GM23338 (cell line): ENCODE measurements around the gene LCA5. TPM values are rescaled to one million over a fixed set of nuclear protein-coding genes. Genes with fewer than 3 reads are reported as not detected.

ENCODE experiments used
- ATAC-seq: fragments of 200-7000 bp; cut with Tn5 transposase; 3 replicates; pipeline ENCODE4 v1.9.1; 2020
- DNase-seq: peaks from one replicate; pipeline ENCODE4 v3.0.0-alpha.2; 2015; ENCODE audit warnings: low spot score
- H2AFZ ChIP-seq: fragments of 200-600 bp; sonication (generic); 2 replicates; pipeline ENCODE4 v1.8.0; 2016; ENCODE audit warnings: antibody characterized with exemption, mild to moderate bottlenecking, moderate library complexity
- H3F3A ChIP-seq: fragments of 200-600 bp; sonication (generic); replicated peaks from 2 replicates; pipeline ENCODE4 v1.8.0; 2017; ENCODE audit warnings: antibody characterized with exemption, mixed run types, low read depth
- H3K27ac ChIP-seq: fragments of 200-600 bp; sonication (generic); 2 replicates; pipeline ENCODE4 v1.6.1; 2016; ENCODE audit warnings: low read depth
- H3K27me3 ChIP-seq: fragments of 200-600 bp; sonication (generic); 2 replicates; pipeline ENCODE4 v1.8.0; 2016; ENCODE audit warnings: mild to moderate bottlenecking, mixed run types, moderate library complexity; ENCODE audit not compliant: insufficient read depth
- H3K36me3 ChIP-seq: fragments of 200-600 bp; sonication (generic); 2 replicates; pipeline ENCODE4 v1.8.0; 2016; ENCODE audit warnings: mild to moderate bottlenecking; ENCODE audit not compliant: insufficient read depth
- H3K4me1 ChIP-seq: fragments of 200-600 bp; sonication (generic); 2 replicates; pipeline ENCODE4 v1.8.0; 2016; ENCODE audit warnings: mild to moderate bottlenecking, moderate library complexity; ENCODE audit not compliant: insufficient read depth
- H3K4me2 ChIP-seq: fragments of 200-600 bp; sonication (generic); 2 replicates; pipeline ENCODE4 v1.7.1; 2017; ENCODE audit warnings: mixed run types
- H3K4me3 ChIP-seq: fragments of 200-600 bp; sonication (generic); 2 replicates; pipeline ENCODE4 v1.6.1; 2016; ENCODE audit warnings: mixed run types
- H3K79me2 ChIP-seq: fragments of 200-600 bp; sonication (generic); replicated peaks from 2 replicates; pipeline ENCODE4 v1.8.0; 2017; ENCODE audit warnings: mild to moderate bottlenecking; ENCODE audit not compliant: insufficient read depth
- H3K9me2 ChIP-seq: fragments of 200-600 bp; sonication (generic); 2 replicates; pipeline ENCODE4 v1.8.0; 2017; ENCODE audit not compliant: insufficient read depth
- H4K20me1 ChIP-seq: fragments of 200-600 bp; sonication (generic); replicated peaks from 2 replicates; pipeline ENCODE4 v1.8.0; 2017; ENCODE audit warnings: mild to moderate bottlenecking; ENCODE audit not compliant: insufficient read depth
- H3K27ac Mint-ChIP-seq: 2 replicates; pipeline ENCODE4 v1.8.0; 2020; ENCODE audit warnings: inconsistent platforms, mild to moderate bottlenecking, moderate library complexity, mixed read lengths
- H3K27me3 Mint-ChIP-seq: 3 replicates; pipeline ENCODE4 v1.8.0; 2022; ENCODE audit warnings: low read depth, mild to moderate bottlenecking, moderate library complexity, mixed read lengths, inconsistent platforms; ENCODE audit not compliant: insufficient read depth, poor library complexity
- H3K36me3 Mint-ChIP-seq: 3 replicates; pipeline ENCODE4 v1.8.0; 2021; ENCODE audit warnings: low read depth, mild to moderate bottlenecking, inconsistent platforms, moderate library complexity, mixed read lengths
- H3K4me1 Mint-ChIP-seq: 3 replicates; pipeline ENCODE4 v1.8.0; 2020; ENCODE audit warnings: mild to moderate bottlenecking, inconsistent platforms, mixed read lengths
- H3K4me3 Mint-ChIP-seq: 3 replicates; pipeline ENCODE4 v1.8.0; 2021; ENCODE audit warnings: moderate library complexity, mild to moderate bottlenecking, inconsistent platforms, mixed read lengths
- H3K9me3 Mint-ChIP-seq: 3 replicates; pipeline ENCODE4 v1.8.0; 2020; ENCODE audit warnings: moderate library complexity, mild to moderate bottlenecking, inconsistent platforms, mixed read lengths
- CREB1 ChIP-seq: fragments of 250-450 bp; sonication (Bioruptor Pico); IDR thresholded peaks from 2 replicates; pipeline ENCODE4 v1.5.0; 2020; ENCODE audit warnings: low read depth, mild to moderate bottlenecking, moderate library complexity
- CTCF ChIP-seq, 2 experiments: fragments of 200-600 bp in 1 of 2; sonication (generic) in 1 of 2; conservative IDR thresholded peaks; 2 replicates each; pipeline versions ENCODE4 v1.5.1 to v1.6.1; 2016 to 2017; ENCODE audit warnings: antibody characterized with exemption in 2 of 2, low read depth in 2 of 2, mild to moderate bottlenecking in 2 of 2, moderate library complexity in 1 of 2
- EZH2 ChIP-seq: fragments of 200-600 bp; sonication (generic); IDR thresholded peaks from one replicate; pipeline ENCODE4 v1.8.0; 2017; ENCODE audit warnings: antibody characterized with exemption, mild to moderate bottlenecking, low read depth; ENCODE audit not compliant: unreplicated experiment
- EZH2phosphoT487 ChIP-seq: fragments of 200-600 bp; sonication (generic); IDR thresholded peaks from one replicate; pipeline ENCODE4 v1.8.1; 2018; ENCODE audit warnings: antibody characterized with exemption; ENCODE audit not compliant: unreplicated experiment
- JUNB ChIP-seq: IDR thresholded peaks from one replicate; pipeline ENCODE4 v1.6.1; 2016; ENCODE audit warnings: antibody characterized with exemption; ENCODE audit not compliant: unreplicated experiment
- NANOG ChIP-seq: IDR thresholded peaks from 2 replicates; pipeline ENCODE4 v1.6.1; 2016; ENCODE audit warnings: antibody characterized with exemption, borderline replicate concordance
- POLR2AphosphoS5 ChIP-seq: IDR thresholded peaks from 2 replicates; pipeline ENCODE4 v1.6.1; 2016; ENCODE audit warnings: antibody characterized with exemption, low read depth
- STAT1 ChIP-seq: IDR thresholded peaks from one replicate; pipeline ENCODE4 v1.6.1; 2016; ENCODE audit warnings: antibody characterized with exemption; ENCODE audit not compliant: unreplicated experiment
- ZNF114 ChIP-seq: fragments of 250-450 bp; sonication (Bioruptor Pico); IDR thresholded peaks from 2 replicates; pipeline ENCODE4 v1.5.0; 2020; ENCODE audit warnings: mild to moderate bottlenecking, moderate library complexity
- ZNF331 ChIP-seq: fragments of 250-450 bp; sonication (Bioruptor Pico); IDR thresholded peaks from 2 replicates; pipeline ENCODE4 v1.5.0; 2020; ENCODE audit warnings: low read depth, mild to moderate bottlenecking, moderate library complexity
- polyA plus RNA-seq: library from polyadenylated mRNA; unstranded; fragments of >200 nt; fragmentation: Nextera tagmentation; extraction: Ambion mirVana; gene quantifications from 2 replicates; pipeline ENCODE4 v1.2.1, GENCODE V29; 2016
- total RNA-seq: library from RNA; depleted of rRNA; stranded (reverse); fragments of >200 nt; shearing (Covaris generic); gene quantifications from 2 replicates; pipeline ENCODE4 v1.2.3, GENCODE V29; 2014
- TF ChIP-seq, protein P1 (sequence below): fragments of 250-450 bp; sonication (Bioruptor Pico); IDR thresholded peaks from 2 replicates; pipeline ENCODE4 v1.5.0; 2020; ENCODE audit warnings: mild to moderate bottlenecking, moderate library complexity
- TF ChIP-seq, protein P2 (sequence below): IDR thresholded peaks from 2 replicates; pipeline ENCODE4 v1.6.1; 2016; ENCODE audit warnings: antibody characterized with exemption

The LCA5 gene
- total and polyA plus RNA-seq, 2 experiments from 2014 or later = 4.2 TPM

DNA sequence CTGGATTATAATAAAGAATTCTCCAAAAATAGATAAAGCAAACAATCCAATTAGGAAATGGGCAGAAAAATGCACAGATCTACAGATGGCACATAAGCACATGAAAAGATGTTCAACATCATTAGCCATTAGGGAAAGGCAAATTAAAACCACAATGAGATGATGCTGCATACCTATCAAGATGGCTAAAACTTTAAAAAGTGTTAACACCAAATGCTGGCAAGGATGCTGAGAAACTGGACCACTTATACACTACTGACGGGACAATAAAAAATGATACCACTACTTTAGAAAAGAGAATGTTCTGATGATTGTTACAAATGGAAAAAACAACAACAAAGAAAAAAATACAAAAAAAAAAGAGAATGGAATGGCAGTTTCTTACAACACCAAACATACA lies 26.5 kb downstream of the LCA5 start (continued):
- TF ChIP-seq, protein P1, sequence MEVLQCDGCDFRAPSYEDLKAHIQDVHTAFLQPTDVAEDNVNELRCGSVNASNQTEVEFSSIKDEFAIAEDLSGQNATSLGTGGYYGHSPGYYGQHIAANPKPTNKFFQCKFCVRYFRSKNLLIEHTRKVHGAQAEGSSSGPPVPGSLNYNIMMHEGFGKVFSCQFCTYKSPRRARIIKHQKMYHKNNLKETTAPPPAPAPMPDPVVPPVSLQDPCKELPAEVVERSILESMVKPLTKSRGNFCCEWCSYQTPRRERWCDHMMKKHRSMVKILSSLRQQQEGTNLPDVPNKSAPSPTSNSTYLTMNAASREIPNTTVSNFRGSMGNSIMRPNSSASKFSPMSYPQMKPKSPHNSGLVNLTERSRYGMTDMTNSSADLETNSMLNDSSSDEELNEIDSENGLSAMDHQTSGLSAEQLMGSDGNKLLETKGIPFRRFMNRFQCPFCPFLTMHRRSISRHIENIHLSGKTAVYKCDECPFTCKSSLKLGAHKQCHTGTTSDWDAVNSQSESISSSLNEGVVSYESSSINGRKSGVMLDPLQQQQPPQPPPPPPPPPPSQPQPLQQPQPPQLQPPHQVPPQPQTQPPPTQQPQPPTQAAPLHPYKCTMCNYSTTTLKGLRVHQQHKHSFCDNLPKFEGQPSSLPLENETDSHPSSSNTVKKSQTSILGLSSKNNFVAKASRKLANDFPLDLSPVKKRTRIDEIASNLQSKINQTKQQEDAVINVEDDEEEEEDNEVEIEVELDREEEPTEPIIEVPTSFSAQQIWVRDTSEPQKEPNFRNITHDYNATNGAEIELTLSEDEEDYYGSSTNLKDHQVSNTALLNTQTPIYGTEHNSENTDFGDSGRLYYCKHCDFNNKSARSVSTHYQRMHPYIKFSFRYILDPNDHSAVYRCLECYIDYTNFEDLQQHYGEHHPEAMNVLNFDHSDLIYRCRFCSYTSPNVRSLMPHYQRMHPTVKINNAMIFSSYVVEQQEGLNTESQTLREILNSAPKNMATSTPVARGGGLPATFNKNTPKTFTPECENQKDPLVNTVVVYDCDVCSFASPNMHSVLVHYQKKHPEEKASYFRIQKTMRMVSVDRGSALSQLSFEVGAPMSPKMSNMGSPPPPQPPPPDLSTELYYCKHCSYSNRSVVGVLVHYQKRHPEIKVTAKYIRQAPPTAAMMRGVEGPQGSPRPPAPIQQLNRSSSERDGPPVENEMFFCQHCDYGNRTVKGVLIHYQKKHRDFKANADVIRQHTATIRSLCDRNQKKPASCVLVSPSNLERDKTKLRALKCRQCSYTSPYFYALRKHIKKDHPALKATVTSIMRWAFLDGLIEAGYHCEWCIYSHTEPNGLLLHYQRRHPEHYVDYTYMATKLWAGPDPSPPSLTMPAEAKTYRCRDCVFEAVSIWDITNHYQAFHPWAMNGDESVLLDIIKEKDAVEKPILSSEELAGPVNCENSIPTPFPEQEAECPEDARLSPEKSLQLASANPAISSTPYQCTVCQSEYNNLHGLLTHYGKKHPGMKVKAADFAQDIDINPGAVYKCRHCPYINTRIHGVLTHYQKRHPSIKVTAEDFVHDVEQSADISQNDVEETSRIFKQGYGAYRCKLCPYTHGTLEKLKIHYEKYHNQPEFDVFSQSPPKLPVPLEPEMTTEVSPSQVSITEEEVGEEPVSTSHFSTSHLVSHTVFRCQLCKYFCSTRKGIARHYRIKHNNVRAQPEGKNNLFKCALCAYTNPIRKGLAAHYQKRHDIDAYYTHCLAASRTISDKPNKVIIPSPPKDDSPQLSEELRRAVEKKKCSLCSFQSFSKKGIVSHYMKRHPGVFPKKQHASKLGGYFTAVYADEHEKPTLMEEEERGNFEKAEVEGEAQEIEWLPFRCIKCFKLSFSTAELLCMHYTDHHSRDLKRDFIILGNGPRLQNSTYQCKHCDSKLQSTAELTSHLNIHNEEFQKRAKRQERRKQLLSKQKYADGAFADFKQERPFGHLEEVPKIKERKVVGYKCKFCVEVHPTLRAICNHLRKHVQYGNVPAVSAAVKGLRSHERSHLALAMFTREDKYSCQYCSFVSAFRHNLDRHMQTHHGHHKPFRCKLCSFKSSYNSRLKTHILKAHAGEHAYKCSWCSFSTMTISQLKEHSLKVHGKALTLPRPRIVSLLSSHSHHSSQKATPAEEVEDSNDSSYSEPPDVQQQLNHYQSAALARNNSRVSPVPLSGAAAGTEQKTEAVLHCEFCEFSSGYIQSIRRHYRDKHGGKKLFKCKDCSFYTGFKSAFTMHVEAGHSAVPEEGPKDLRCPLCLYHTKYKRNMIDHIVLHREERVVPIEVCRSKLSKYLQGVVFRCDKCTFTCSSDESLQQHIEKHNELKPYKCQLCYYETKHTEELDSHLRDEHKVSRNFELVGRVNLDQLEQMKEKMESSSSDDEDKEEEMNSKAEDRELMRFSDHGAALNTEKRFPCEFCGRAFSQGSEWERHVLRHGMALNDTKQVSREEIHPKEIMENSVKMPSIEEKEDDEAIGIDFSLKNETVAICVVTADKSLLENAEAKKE (CRISPR knock-in tag) = no peak
- TF ChIP-seq EZH2 = no peak
- no peak for TF ChIP-seq POLR2AphosphoS5
- no peak for TF ChIP-seq NANOG
- TF ChIP-seq, protein P2, sequence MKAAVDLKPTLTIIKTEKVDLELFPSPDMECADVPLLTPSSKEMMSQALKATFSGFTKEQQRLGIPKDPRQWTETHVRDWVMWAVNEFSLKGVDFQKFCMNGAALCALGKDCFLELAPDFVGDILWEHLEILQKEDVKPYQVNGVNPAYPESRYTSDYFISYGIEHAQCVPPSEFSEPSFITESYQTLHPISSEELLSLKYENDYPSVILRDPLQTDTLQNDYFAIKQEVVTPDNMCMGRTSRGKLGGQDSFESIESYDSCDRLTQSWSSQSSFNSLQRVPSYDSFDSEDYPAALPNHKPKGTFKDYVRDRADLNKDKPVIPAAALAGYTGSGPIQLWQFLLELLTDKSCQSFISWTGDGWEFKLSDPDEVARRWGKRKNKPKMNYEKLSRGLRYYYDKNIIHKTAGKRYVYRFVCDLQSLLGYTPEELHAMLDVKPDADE = no peak
- no peak for TF ChIP-seq JUNB
- no peak for TF ChIP-seq ZNF114

DNA sequence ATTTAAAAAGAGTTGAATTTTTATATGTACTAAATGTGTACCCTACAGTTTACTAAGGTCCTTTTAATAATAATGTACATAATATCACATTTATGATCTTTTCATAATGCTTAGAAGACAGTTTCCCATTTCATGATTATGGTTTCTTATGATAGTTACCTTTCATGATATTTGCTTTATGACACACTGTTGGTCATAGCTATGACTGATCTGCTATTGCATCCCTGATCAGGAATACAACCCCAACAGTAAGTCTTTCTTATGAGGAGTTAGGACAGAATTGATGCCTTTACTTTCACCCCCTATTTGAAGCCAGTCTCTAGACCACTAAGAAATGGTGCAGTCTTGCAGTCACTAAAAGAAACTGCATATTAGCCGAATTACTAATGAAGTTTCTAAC lies 31.0 kb downstream of the LCA5 start:
- DNase-seq (no peak), ATAC-seq (no peak)
- H3K27ac Mint-ChIP-seq = no peak overlapping the region
- no peak overlapping the region for H2AFZ ChIP-seq
- no peak overlapping the region for H3K4me3 Mint-ChIP-seq
- H3K27ac ChIP-seq = no peak overlapping the region
- no peaks in the 10 kb centered on the region for H4K20me1 ChIP-seq
- no peak overlapping the region for H3K4me2 ChIP-seq
- no peaks in the 10 kb centered on the region for H3K4me1 ChIP-seq
- no peaks in the 10 kb centered on the region for H3K27me3 ChIP-seq
- no peaks in the 10 kb centered on the region for H3K4me1 Mint-ChIP-seq
- H3K27me3 Mint-ChIP-seq = no peaks in the 10 kb centered on the region
- H3K36me3 Mint-ChIP-seq = peaks cover 3% of the 10 kb centered on the region; the same call in 2 of the 3 replicates
- no peak overlapping the region for H3K4me3 ChIP-seq
- no peaks in the 10 kb centered on the region for H3K9me2 ChIP-seq
- no peaks in the 10 kb centered on the region; the same call in 2 of the 3 replicates for H3K9me3 Mint-ChIP-seq
- no peaks in the 10 kb centered on the region; the same call in 1 of the 2 replicates for H3K36me3 ChIP-seq
- H3F3A ChIP-seq = no peaks in the 10 kb centered on the region
- H3K79me2 ChIP-seq = no peaks in the 10 kb centered on the region
- TF ChIP-seq ZNF114 = no peak
- TF ChIP-seq CREB1 = no peak
- no peak for TF ChIP-seq EZH2
- TF ChIP-seq EZH2phosphoT487 = no peak
- TF ChIP-seq CTCF (conservative IDR thresholded peaks at IDR 0.05; ENCODE audit: low read depth in 2 of 2) = no peak
- TF ChIP-seq ZNF331 = no peak
- TF ChIP-seq STAT1 = no peak
- no peak for TF ChIP-seq POLR2AphosphoS5
- TF ChIP-seq JUNB = no peak
- TF ChIP-seq NANOG = no peak
